Stimulated activated CD8-positive, alpha-beta memory T cell treated with anti-CD3 and anti-CD28 coated beads, Interleukin-7, amount 100 ng/mL, for 1 hour (primary cell): ENCODE results near the gene SMARCAL1.
"Not testable (repeated sequence)": the region's sequence is repeated elsewhere in the genome, so short reads cannot be mapped to it uniquely, and the experiment has no call there.

Experiments
- DNase-seq, 2 donors: peaks; one replicate each; pipeline ENCODE4 v3.0.0-alpha.2; 2020; ENCODE audit warnings: low read depth in 2 of 2

SMARCAL1 gene

GRCh38 chr2:216502381-216503158 lies 90.3 kb downstream of the SMARCAL1 start:
- no peak for DNase-seq

- no peak for DNase-seq
Measured at GRCh38 chr2:216503159-216503629, 90.9 kb downstream of the SMARCAL1 start.

GRCh38 chr2:216503697-216504375 lies 91.6 kb downstream of the SMARCAL1 start:
- no peak for DNase-seq

- no peak for DNase-seq
Measured at GRCh38 chr2:216504376-216504762, 92.1 kb downstream of the SMARCAL1 start.

- no peak for DNase-seq
Measured at GRCh38 chr2:216505133-216506106, 93.1 kb downstream of the SMARCAL1 start.

GRCh38 chr2:216507220-216508160 lies 95.2 kb downstream of the SMARCAL1 start:
- no peak for DNase-seq

GRCh38 chr2:216508229-216508628 lies 95.9 kb downstream of the SMARCAL1 start:
- DNase-seq, result no peak

GRCh38 chr2:216516730-216517350 lies 104.6 kb downstream of the SMARCAL1 start:
- DNase-seq, result no peak

GRCh38 chr2:216517447-216518225 lies 105.4 kb downstream of the SMARCAL1 start:
- DNase-seq, result no peak

GRCh38 chr2:216518566-216519119 lies 106.4 kb downstream of the SMARCAL1 start:
- not testable (repeated sequence) for DNase-seq

- DNase-seq, result no peak
Measured at GRCh38 chr2:216519154-216519762, 107.0 kb downstream of the SMARCAL1 start.

GRCh38 chr2:216520112-216520511 lies 107.8 kb downstream of the SMARCAL1 start:
- DNase-seq, result no peak

- no peak for DNase-seq
Measured at GRCh38 chr2:216522892-216523502, 110.7 kb downstream of the SMARCAL1 start.

GRCh38 chr2:216525972-216526371 lies 113.7 kb downstream of the SMARCAL1 start:
- no peak for DNase-seq

GRCh38 chr2:216526939-216527338 lies 114.7 kb downstream of the SMARCAL1 start:
- no peak for DNase-seq

GRCh38 chr2:216527600-216527999 lies 115.3 kb downstream of the SMARCAL1 start:
- DNase-seq, result no peak

GRCh38 chr2:216532562-216532961 lies 120.3 kb downstream of the SMARCAL1 start:
- DNase-seq, result no peak
